ENCODE data around the gene HPSE2. TPM values are rescaled to one million over a fixed set of nuclear protein-coding genes. Genes with fewer than 3 reads are reported as not detected.

HPSE2 gene
- total and polyA plus RNA-seq, 4 donors, result 0.05 TPM; not detected in 3

- H3K4me1 ChIP-seq (ENCODE audit: control insufficient read depth in 4 of 4, insufficient read depth in 4 of 4, low read length in 3 of 4), result no peaks in the 10 kb centered on the region
- H3K4me3 ChIP-seq (ENCODE audit: low read depth in 1 of 3, low read length in 3 of 3), result no peak overlapping the region
- TF ChIP-seq ZBTB33 (IDR thresholded peaks at IDR 0.05), result no peak
- no peak for TF ChIP-seq FOXA2 (IDR thresholded peaks at IDR 0.05)
- TF ChIP-seq TAF1 (conservative IDR thresholded peaks at IDR 0.05), result no peak
- TF ChIP-seq EGR1 (IDR thresholded peaks at IDR 0.05; ENCODE audit: low read depth in 2 of 2), result no peak
- no peak for TF ChIP-seq NR2F2 (IDR thresholded peaks at IDR 0.05)
- no peak for TF ChIP-seq ATF3 (IDR thresholded peaks at IDR 0.05)
- H3K27me3 ChIP-seq (ENCODE audit: control insufficient read depth in 4 of 4, insufficient read depth in 4 of 4, low read length in 3 of 4), result no peaks in the 10 kb centered on the region
- no peaks in the 10 kb centered on the region for H3K9me3 ChIP-seq (ENCODE audit: control insufficient read depth in 4 of 4, low read length in 3 of 4)
- no peaks in the 10 kb centered on the region for H3K36me3 ChIP-seq (ENCODE audit: control insufficient read depth in 4 of 4, insufficient read depth in 3 of 4, low read depth in 1 of 4, low read length in 3 of 4)
- WGBS, result 92% methylated on average over 1 of the region's 1 CpG
- no peak overlapping the region for H3K9ac ChIP-seq (ENCODE audit: low read depth in 1 of 2, low read length in 2 of 2)
- no peak for DNase-seq (ENCODE audit: low spot score)
- H3K27ac ChIP-seq (ENCODE audit: low read depth in 1 of 2, low read length in 2 of 2), result no peak overlapping the region
Observed at GRCh38 chr10:98628206-98628605, 607.4 kb downstream of the HPSE2 start.

GRCh38 chr10:98627711-98628110, 607.9 kb downstream of the HPSE2 start:
- H3K9ac ChIP-seq (ENCODE audit: low read depth in 1 of 2, low read length in 2 of 2), result no peak overlapping the region
- H3K27me3 ChIP-seq (ENCODE audit: control insufficient read depth in 4 of 4, insufficient read depth in 4 of 4, low read length in 3 of 4), result no peaks in the 10 kb centered on the region
- TF ChIP-seq CTCF (IDR thresholded peaks at IDR 0.05; ENCODE audit: low read depth, low read length, missing input control), result no peak
- no peak for TF ChIP-seq HNF4A (conservative IDR thresholded peaks at IDR 0.05)
- no peak for TF ChIP-seq RXRA (IDR thresholded peaks at IDR 0.05)
- no peak for TF ChIP-seq REST (IDR thresholded peaks at IDR 0.05)
- TF ChIP-seq NR2F2 (IDR thresholded peaks at IDR 0.05), result no peak
- no peak for TF ChIP-seq FOXA2 (IDR thresholded peaks at IDR 0.05)
- no peak for TF ChIP-seq FOXA1 (IDR thresholded peaks at IDR 0.05)
- TF ChIP-seq MAX (IDR thresholded peaks at IDR 0.05), result no peak
- TF ChIP-seq TAF1 (conservative IDR thresholded peaks at IDR 0.05), result no peak
- TF ChIP-seq RAD21 (IDR thresholded peaks at IDR 0.05), result no peak
- DNase-seq (ENCODE audit: low spot score), result no peak
- no peak overlapping the region for H3K27ac ChIP-seq (ENCODE audit: low read depth in 1 of 2, low read length in 2 of 2)
- 85% methylated on average over 1 of the region's 1 CpG for WGBS
- H3K4me3 ChIP-seq (ENCODE audit: low read depth in 1 of 3, low read length in 3 of 3), result no peak overlapping the region
- H3K36me3 ChIP-seq (ENCODE audit: control insufficient read depth in 4 of 4, insufficient read depth in 3 of 4, low read depth in 1 of 4, low read length in 3 of 4), result no peaks in the 10 kb centered on the region
- H3K4me1 ChIP-seq (ENCODE audit: control insufficient read depth in 4 of 4, insufficient read depth in 4 of 4, low read length in 3 of 4), result no peaks in the 10 kb centered on the region
- H3K9me3 ChIP-seq (ENCODE audit: control insufficient read depth in 4 of 4, low read length in 3 of 4), result no peaks in the 10 kb centered on the region
